A673 (cell line): ENCODE data around the gene ITFG1. TPM values are rescaled to one million over a fixed set of nuclear protein-coding genes. Genes with fewer than 3 reads are reported as not detected.
A peak's percentile ranks its signal among the peaks of the same experiment; 100 is the strongest.

Experiments used
- Bru-seq: library from RNA; stranded (reverse); fragments of 400-500 nt; gene quantifications from one replicate; lab custom pipeline; 2021; lab: Mats Ljungman, UMichigan
- BruChase-seq, 2 experiments: library from RNA; stranded (reverse); fragments of 400-500 nt; gene quantifications; one replicate each; lab custom pipeline; 2021; lab: Mats Ljungman, UMichigan
- BruUV-seq: library from RNA; stranded (reverse); fragments of 400-500 nt; replicated peaks from 2 replicates; lab custom pipeline; 2021; lab: Mats Ljungman, UMichigan
- CTCF ChIA-PET: fragments of 300-600 bp; sonication (Branson Sonifier 250); formaldehyde crosslinking; loops from one replicate; lab custom pipeline; 2022; ENCODE audit warnings: antibody characterized with exemption; lab: Charles Lee
- POLR2A ChIA-PET: fragments of 300-600 bp; sonication (Branson Sonifier 250); formaldehyde crosslinking; loops from one replicate; lab custom pipeline; 2022; ENCODE audit warnings: antibody characterized with exemption; ENCODE audit not compliant: low non-redundant PET; lab: Charles Lee
- DNase-seq: peaks from one replicate; pipeline ENCODE4 v3.0.0-alpha.2; 2015; ENCODE audit warnings: low spot score
- H3K27ac ChIP-seq: fragments of 200-600 bp; sonication (generic); 2 replicates; pipeline ENCODE4 v1.5.1; 2016; ENCODE audit warnings: mixed run types, low read depth, mild to moderate bottlenecking, mixed read lengths, antibody characterized with exemption, low read length; ENCODE audit not compliant: poor library complexity, severe bottlenecking
- H3K27me3 ChIP-seq: fragments of 200-600 bp; sonication (generic); replicated peaks from 2 replicates; pipeline ENCODE4 v1.6.1; 2017; ENCODE audit warnings: mixed run types, low read depth, mild to moderate bottlenecking, mixed read lengths, antibody characterized with exemption, low read length; ENCODE audit not compliant: insufficient read depth, poor library complexity
- H3K36me3 ChIP-seq: fragments of 200-600 bp; sonication (generic); 2 replicates; pipeline ENCODE4 v1.6.1; 2016; ENCODE audit warnings: mixed run types, mild to moderate bottlenecking, mixed read lengths, antibody characterized with exemption, low read length; ENCODE audit not compliant: insufficient read depth, poor library complexity, severe bottlenecking
- H3K4me1 ChIP-seq: fragments of 200-600 bp; sonication (generic); 2 replicates; pipeline ENCODE4 v1.6.1; 2017; ENCODE audit warnings: mixed run types, mild to moderate bottlenecking, mixed read lengths, antibody characterized with exemption, low read length; ENCODE audit not compliant: insufficient read depth, poor library complexity, severe bottlenecking
- H3K4me3 ChIP-seq: fragments of 200-600 bp; sonication (generic); 2 replicates; pipeline ENCODE4 v1.5.1; 2016; ENCODE audit warnings: low read depth, mixed run types, mild to moderate bottlenecking, mixed read lengths, low read length; ENCODE audit not compliant: poor library complexity, severe bottlenecking
- H3K9me3 ChIP-seq: fragments of 200-600 bp; sonication (generic); 2 replicates; pipeline ENCODE4 v1.6.1; 2016; ENCODE audit warnings: mixed run types, low read depth, mild to moderate bottlenecking, mixed read lengths, antibody characterized with exemption, low read length; ENCODE audit not compliant: poor library complexity, severe bottlenecking
- CTCF ChIP-seq: fragments of 300-800, 200-600 bp; sonication (generic); conservative IDR thresholded peaks from 2 replicates; pipeline ENCODE4 v1.5.1; 2017; ENCODE audit warnings: low read depth, mild to moderate bottlenecking, antibody characterized with exemption, low read length, moderate library complexity, mixed read lengths
- EZH2 ChIP-seq: fragments of 200-600 bp; sonication (generic); IDR thresholded peaks from 2 replicates; pipeline ENCODE4 v1.6.1; 2017; ENCODE audit warnings: borderline replicate concordance, low read depth, mild to moderate bottlenecking, mixed read lengths, antibody characterized with exemption, low read length; ENCODE audit not compliant: poor library complexity, severe bottlenecking
- intact Hi-C: fragments of 100-400 bp; cut with micrococcal nuclease; formaldehyde crosslinking; loops from one replicate; pipeline ENCODE4 v1.10.0; 2022; ENCODE audit not compliant: unreplicated experiment
- long read RNA-seq: library from polyadenylated mRNA; stranded (forward); transcript quantifications from one replicate; pipeline ENCODE4 v2.0.0, GENCODE V29; 2022
- total RNA-seq: library from RNA; stranded (reverse); gene quantifications from 2 replicates; pipeline ENCODE4 v1.2.3, GENCODE V29; 2021

Gene ITFG1
- total RNA-seq, result 39.6 and 40.1 TPM in 2 replicates
- Bru-seq, nascent RNA, result percentile 78 among the genes with signal in this experiment
- percentile 69 among the genes with signal in this experiment for BruChase-seq, experiment 1, labeled RNA remaining after a 2-hour chase
- percentile 65 among the genes with signal in this experiment for BruChase-seq, experiment 2, labeled RNA remaining after a 6-hour chase
- long read RNA-seq, transcript ITFG1-201 (18 exons, 3,400 nt), result major isoform, 186 of 237 reads
- long read RNA-seq, partial matches to known transcripts, result 10 of 237 reads
- long read RNA-seq, other reads (novel, unspliced or antisense), result 41 of 237 reads

GRCh38 chr16:47460711-47461597 is at the start of gene ITFG1, which contains the start of gene PHKB:
Gene ITFG1 (minus strand): TSS chr16:47461063. CDS start chr16:47461045, 18 bp downstream.
Gene PHKB (plus strand): TSS chr16:47461331. CDS start chr16:47461351, 20 bp downstream.
- H3K9me3 ChIP-seq, result no peaks in the 10 kb centered on the region
- no TSS peak for BruUV-seq
- intact Hi-C loops, result loop anchor here (10.0 kb wide), 1 partner anchor 316 kb away; the partner anchor contains the start of gene NETO2
- no peaks in the 10 kb centered on the region for H3K27me3 ChIP-seq
- H3K4me1 ChIP-seq, result peaks cover 24% of the 10 kb centered on the region
- TF ChIP-seq EZH2 (no peak), CTCF (no peak)
- H3K36me3 ChIP-seq, result peaks cover 5% of the 10 kb centered on the region
- H3K4me3 ChIP-seq, result peak within 1 kb of the TSS; percentile 78
- H3K27ac ChIP-seq, result peak within 1 kb of the TSS; percentile 97
- CTCF ChIA-PET, result no interaction called here
- POLR2A ChIA-PET, result interaction anchor here (0.7 kb wide), 1 partner anchor 11 kb away, joined by 4 read pairs; no protein-coding TSS in a partner anchor
- DNase-seq, result peak; percentile 97

GRCh38 chr16:47507701-47508100 is 46.8 kb upstream of the ITFG1 start:
- ChIA-PET CTCF (no interaction called here), POLR2A (no interaction called here)
- no peak for DNase-seq
- Histone ChIP-seq H3K4me1 (no peaks in the 10 kb centered on the region), H3K9me3 (no peaks in the 10 kb centered on the region), H3K27ac (no peak overlapping the region), H3K4me3 (no peak overlapping the region), H3K36me3 (peaks cover 8% of the 10 kb centered on the region), H3K27me3 (no peaks in the 10 kb centered on the region)
- intact Hi-C loops, result no loop called here
- no peak for TF ChIP-seq CTCF
- no peak for TF ChIP-seq EZH2
- BruUV-seq, result no TSS peak

GRCh38 chr16:47506800-47507199 is 45.9 kb upstream of the ITFG1 start:
- POLR2A ChIA-PET, result no interaction called here
- CTCF ChIA-PET, result no interaction called here

More at GRCh38 chr16:47506800-47507199, 45.9 kb upstream of the ITFG1 start:
- Histone ChIP-seq H3K4me1 (no peaks in the 10 kb centered on the region), H3K27me3 (no peaks in the 10 kb centered on the region), H3K27ac (no peak overlapping the region), H3K4me3 (no peak overlapping the region), H3K36me3 (peaks cover under 1% of the 10 kb centered on the region), H3K9me3 (no peaks in the 10 kb centered on the region)
- DNase-seq, result no peak
- intact Hi-C loops, result no loop called here
- no TSS peak for BruUV-seq
- TF ChIP-seq CTCF, result no peak
- TF ChIP-seq EZH2, result no peak
